Neural cell (in vitro differentiated cells): ENCODE results near the gene SMKR1.

Source experiments
- CTCF ChIP-seq: fragments of 450-650 bp; IDR thresholded peaks from 2 replicates; pipeline ENCODE4 v1.5.1; 2014; ENCODE audit warnings: antibody characterized with exemption, mild to moderate bottlenecking, moderate library complexity; ENCODE audit not compliant: poor library complexity, severe bottlenecking
- EZH2 ChIP-seq: fragments of 200-600, 300-800 bp; shearing (Covaris generic), sonication (generic); IDR thresholded peaks from 2 replicates; pipeline ENCODE4 v1.6.1; 2014; ENCODE audit warnings: antibody characterized with exemption, low read length, borderline replicate concordance, mild to moderate bottlenecking; ENCODE audit not compliant: insufficient read depth, poor library complexity, severe bottlenecking

- TF ChIP-seq EZH2, result no peak
- no peak for TF ChIP-seq CTCF
Observed at GRCh38 chr7:129561677-129562359, 59.5 kb downstream of the SMKR1 start.
